DMS153 treated with DMSO at 0.1 percent for 48 hours (cell line): ENCODE measurements around the gene XRCC4.
"Not testable (repeated sequence)": the region's sequence is repeated elsewhere in the genome, so short reads cannot be mapped to it uniquely, and the experiment has no call there.

Experiments used
- DNase-seq: peaks from one replicate; lab custom pipeline; 2025; ENCODE audit not compliant: unreplicated experiment; lab: John Stamatoyannopoulos, UW

XRCC4 gene

DNA sequence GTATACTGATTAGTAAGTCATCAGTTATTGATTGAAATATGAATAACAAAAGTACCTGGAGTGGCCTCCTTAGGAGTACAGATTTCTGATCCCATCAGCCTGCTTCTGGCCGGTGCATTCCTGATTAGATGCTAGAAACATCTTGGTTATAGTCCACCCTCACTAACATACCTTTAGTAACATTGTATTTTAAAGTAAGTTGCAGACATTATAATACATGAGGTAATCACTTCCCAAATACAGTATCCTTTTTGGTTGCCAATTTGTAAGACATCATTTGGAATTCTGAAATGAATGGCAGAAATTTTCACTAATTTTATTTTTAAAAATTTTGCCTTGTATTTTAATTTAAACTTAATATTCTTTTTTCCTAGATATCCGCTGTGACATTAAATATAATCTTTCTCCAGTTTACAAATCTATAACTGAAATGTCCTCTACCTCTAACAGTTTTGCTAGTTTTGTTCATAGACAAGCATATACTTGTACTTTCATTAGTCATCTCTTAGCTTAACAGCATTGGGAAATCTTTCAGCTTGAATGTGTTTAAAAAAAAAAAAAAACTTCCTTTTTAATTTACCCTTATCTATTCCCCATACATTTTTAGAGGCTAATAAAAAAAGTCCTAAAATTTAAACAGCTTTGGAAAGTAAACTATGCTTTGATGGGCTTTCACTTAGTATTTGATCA, 178.9 kb downstream of the XRCC4 start:
- DNase-seq, result no peak

DNA sequence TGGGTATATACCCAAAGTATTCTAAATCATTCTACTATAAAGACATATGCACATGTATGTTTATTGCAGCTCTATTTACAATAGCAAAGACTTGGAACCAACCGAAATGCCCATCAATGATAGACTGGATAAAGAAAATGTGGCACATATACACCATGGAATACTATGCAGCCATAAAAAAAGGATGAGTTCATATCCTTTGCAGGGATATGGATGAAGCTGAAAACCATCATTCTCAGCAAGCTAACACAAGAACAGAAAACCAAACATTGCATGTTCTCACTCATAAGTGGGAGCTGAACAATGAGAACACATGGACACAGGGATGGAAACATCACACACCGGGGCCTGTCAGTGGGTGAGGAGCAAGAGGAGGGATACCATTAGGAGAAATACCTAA, 180.3 kb downstream of the XRCC4 start:
- not testable (repeated sequence) for DNase-seq

DNA sequence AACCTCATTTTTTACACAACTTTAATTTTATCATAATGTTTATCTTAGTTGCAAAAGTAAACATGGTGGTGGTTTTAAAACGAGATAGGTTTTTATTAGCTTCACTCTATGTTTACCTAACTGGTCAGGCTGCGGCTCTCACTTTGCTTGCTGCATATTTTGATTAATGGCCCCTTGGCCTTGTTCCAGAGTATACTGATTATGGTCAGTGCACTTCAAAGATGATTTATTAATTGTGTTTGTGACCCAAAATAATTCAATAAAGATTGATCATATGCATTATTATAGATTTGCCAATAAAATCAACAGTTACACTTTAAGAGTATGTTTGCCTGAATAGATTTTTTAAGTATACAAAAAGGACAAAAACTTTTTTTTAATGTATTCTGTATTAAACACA, 188.0 kb downstream of the XRCC4 start:
- no peak for DNase-seq

DNA sequence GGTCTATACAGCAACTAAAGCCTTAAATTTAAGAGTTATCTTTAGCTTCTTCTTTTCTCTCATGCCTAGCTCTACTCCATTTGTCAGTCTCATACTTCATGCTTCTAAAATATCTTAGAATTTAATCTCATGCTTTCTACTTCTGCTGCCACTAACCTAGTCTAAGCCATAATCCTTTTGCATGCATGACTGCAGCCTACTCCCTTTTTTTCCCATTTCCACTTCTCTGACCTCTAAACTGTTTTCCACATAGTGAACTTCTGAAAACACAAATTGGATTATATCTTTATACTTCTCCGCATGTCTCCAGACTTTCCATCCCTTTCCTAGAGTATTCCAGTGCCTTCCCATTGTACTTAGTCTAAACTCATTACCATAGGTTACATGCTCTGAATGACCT, 193.0 kb downstream of the XRCC4 start:
- no peak for DNase-seq

DNA sequence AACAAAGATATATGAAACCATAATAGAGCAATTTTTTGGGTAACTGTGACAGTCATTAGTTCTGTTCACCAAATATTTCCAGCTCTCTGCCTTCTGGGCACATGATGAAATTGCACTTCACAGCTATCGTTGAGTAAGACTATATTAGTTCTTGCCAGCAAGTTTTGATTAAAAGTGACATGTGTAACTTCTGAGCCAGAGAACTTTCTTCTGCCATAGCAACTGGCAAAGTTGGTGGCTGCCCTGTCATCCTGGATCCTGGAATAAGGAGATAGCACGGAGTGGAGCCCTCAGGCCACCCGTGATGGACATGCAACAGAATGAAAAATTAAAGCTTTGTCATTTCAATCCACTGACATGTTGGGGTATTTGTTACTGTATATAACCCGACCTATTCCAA, 199.8 kb downstream of the XRCC4 start:
- no peak for DNase-seq

DNA sequence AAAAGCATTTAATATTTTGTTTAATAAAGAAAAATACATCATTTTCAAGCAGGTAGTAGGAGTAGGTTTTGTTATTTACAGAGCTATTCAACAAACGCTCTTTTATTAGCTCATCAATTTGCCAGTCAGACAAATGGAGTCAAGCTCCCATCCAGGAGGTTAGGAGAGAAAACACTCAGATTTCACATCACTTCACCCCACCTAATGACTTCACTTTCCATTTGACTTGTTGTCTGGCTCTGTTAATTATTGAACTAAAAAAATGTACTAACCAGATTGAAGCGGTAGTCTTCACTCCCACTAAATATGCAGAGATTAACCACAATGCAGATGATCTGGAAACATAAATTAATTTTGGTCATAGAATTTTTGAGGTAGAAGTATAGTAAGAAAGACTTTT, 200.6 kb downstream of the XRCC4 start:
- no peak for DNase-seq

DNA sequence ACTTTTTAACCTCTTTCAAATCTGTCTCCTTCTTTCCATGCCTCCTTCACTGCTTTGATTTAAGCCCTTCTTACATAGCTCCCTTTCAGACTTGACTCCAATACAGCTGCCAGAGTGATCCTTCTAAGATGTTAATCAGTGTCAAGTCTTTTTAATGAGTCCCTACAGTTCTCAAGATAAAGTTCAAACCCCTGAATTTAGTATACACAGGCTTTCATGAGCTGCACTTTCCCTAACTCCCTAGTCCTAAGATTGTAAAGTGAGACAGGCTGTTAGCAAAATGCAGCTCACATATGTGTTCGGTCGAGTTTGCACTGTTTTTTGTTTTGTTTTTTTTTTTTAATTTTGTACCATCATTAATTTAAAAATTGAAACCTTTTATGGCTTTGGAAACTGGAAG, 203.8 kb downstream of the XRCC4 start:
- DNase-seq, result no peak

DNA sequence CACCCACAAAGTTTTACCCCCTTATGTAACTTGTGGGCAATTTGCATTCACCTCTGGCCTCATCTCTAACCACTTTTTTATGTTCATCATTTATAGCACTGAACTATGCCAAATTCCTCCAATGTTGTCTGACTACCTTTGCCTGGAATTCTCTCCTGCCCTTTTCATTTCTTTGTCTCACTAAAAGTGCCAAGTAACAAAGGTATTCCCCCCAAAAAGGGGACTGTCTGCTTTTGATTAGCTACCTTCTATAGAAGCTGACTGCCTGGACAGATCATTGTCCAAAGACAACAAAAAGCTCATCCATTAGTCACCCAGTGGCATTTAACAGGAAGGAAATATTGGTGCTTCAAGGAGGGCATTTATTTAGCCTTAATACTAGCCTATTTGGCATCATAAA, 204.3 kb downstream of the XRCC4 start:
- DNase-seq, result no peak

DNA sequence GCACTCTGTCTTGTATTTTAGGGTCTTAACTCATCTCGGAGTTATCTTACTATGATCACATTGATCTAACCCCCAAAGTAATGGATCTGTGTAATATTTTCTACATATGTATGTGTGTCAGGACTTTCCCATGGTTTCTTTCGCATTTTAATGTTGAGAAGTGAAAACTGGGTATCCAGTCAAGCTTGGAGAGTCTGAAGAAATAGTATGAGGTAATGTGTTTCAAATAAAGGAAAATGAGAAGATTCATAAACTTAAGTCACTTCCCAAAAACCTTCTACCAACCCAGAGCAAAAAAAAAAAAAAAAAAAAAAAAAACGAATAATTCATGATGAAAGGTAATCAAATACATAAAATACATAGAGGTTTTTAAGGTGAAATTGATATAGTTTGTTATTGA, 206.4 kb downstream of the XRCC4 start:
- DNase-seq, result no peak

DNA sequence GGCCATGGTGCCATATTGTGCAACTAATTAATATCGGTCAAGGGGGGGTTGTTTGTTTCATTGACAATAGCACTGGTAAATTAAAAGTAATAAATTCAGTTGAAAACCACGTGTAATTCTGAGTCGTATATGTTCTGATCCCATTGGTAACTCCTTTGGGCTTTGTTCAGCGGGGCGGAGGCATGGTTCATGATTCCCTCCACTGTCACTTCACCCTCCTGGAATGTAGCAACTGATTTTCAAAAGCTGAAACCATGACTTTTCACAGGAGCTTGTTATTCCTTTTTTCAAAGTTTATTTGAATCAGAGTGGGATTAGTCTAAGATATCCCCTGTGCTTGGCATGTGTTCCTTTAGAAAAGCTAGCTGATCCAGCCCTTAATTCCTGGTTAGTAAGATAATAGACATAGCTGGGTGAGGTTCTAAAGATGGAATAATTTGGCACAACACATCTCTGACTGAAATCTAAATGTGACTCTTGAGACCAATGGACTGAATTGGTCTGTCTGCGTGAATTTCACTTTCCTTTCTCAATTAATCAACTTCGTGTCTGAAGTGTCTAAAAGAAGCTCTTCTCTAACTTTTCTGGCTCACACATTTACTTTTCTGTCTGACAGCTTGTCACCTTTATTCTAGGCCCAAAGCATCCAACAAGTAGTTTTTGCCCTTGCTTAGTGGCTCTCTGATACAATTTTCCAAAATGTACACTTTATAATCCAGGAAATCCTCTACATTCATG, 208.5 kb downstream of the XRCC4 start:
- DNase-seq, result no peak

DNA sequence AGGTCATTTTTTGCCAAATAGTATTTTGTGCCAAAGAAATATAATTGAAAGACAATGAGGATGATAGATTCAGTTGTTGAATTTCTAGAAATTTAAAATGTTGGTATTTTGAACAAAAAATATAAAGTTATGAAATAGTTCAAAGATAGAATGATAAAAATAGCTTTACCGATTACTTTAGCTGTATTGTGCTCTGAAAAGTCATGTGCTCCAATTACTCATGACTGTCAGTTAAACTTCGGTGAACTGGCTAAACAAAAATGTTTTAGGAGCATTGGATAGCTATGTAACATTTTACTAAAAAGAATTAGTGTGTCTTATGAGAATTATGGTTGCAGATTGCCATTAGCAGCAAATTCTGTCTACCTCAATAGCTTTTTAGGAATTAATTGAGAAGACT, 216.9 kb downstream of the XRCC4 start:
- no peak for DNase-seq

DNA sequence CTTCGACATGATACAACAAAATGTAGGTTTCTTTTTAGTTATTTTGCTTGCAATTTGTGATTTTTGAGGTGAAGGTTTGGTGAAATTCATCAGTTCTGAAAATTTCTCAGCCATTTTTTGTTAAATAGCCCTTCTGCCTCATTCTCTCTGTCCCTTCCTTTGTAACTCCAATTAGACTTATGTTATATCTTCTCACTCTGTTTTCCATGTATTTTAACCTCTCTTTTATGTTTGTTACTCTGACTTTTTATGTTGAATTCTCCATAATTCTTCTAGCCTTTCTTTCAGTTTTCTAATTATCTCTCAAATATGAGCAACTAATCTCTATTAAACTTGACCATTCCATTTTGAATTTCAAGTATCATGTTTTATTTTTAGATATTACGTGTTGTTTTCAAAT, 222.0 kb downstream of the XRCC4 start:
- DNase-seq, result no peak

DNA sequence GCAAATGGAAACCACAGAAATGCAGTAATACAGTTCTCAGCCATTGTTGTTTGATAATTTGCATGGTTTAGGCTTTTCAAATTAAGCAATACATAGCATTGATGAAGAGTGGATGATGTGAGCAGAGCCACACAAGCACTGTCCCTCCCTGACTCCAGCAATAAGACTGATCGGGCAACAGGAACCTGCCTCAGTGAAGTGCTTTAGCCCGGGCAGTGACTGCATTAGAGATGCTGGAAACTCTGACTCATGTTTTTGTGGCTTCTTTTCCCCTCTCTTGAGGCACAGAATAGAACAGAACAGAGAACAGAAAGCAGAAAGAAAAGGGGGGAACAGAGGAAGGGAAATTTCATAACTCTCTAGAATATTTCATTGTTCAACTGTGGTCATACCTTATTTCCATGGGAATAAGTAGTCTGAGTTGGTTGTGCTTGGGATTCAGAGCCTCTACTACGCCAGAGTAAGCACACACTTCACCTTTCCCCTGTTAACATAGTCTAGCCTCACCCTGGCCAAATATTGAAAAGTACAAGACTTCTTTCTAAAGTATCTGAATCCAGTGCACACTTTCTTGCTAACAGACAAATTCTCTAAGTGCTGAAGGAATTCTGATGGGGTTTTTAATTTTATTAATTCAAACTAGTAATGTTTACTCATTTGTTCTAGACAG, 229.4 kb downstream of the XRCC4 start:
- no peak for DNase-seq

DNA sequence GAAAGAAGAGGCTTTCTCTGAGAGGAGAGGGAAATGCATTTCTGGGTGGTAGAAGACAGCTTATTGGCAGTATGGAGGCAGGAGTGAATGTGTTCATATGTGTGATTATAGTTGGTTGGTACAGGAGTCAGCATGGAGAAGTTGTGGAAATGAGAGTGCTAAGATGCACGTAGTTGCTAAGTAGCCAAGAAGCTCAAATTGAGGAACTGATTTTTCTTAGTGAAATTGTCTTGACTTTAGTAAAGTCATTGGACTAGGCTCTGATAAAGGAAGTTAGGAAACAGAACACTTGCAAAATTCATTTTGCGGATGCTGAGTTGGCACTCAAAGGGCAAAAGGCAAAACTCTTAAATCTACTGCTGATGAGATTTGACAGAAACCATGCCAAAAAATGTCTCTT, 235.3 kb downstream of the XRCC4 start:
- DNase-seq, result no peak

DNA sequence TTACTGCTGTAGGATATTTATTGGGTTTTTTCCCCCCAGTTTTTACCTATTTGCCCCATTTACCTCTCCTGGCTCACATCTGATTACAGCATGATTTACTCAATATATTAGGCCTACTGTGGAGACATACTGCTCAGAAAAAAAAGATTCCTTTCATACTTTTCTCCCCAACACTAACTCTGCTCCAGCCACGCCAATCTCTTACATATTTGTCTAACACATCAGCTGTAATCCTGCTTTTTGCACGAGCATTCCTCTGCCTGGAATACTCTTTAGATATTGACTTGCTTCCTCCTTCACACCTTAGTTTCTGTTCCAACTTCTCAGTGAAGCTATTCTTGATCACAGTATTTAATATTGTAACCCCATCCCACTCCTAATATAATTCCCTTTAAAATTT, 236.1 kb downstream of the XRCC4 start:
- DNase-seq, result no peak

DNA sequence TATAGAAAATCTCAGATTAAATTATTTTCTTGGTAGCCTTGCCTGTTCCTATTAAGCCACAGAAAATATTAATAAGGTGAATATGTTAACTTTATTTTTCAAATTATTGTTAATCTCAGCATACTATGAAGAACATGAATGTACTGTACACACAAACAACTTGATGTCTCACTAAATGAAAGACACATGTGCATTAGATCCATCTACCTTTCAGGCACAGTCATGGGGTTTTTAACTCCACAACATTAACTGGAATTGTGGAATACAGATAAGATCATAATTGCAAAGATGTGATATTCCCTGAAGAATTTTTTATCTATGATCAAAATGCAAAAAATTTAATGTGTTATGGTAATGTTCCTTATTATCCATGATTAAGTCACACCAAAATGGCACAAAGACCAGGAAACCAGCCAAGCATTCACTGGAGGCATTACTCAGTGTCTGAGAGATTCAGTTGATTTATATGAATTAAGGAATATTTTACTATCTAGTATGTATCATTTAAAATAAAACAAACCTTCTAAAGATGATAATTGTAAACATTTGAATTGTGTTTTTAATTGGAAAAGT, 244.2 kb downstream of the XRCC4 start:
- DNase-seq, result no peak

DNA sequence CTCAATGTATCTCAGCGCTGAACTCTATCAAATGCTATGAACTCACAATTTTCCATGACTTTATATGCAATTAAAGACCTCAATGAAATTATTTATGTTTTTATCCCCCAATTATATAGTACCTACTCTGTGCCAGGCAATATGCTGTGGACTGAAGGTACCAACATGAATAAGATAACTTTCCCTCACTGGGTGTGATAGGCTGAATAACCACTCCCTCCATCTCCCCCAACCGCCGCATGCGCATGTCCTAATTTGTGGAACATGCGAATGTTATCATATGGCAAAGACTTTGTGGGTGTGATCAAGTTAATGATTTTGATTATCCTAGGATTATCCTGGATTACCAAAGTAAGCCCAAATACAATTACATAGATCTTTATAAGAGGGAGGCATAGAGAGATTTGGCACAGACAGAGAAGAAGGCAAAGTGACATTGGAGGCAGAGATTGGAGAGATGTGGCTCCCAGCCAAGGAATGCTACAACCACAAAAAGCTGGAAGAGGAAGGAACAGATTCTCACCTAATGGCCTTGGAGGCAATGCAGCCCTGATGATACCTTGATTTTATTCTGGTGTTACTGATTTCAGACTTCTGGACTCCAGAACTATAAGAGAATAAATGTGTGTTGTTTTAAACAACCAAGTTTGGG, 245.1 kb downstream of the XRCC4 start:
- no peak for DNase-seq

DNA sequence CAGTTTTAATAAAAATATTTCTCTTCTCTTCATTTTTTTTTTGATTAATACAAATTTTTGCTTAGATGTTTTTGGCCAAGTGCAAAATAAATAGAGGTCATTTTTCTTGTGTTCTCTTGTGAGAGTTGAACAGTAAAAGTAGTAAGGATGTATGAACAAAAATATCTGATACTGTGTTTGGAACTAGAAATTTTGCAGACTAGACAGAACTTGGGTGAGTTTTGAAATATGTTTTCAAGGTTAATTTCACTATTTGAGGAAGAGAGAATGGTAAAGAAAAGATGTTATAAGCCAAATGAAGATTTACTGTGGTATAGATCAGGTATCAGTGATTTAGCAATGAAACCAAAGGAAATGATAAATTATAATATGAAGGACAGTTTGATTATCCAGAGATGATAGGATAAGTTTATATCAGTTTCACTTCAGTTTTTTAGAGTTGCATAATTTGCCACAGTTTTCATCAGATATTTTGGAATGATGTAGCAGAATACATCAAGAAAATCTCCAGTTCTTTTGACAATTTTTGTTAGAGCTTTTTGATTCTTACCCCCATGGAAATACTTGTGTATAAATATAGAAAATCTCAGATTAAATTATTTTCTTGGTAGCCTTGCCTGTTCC, 246.3 kb downstream of the XRCC4 start:
- no peak for DNase-seq

DNA sequence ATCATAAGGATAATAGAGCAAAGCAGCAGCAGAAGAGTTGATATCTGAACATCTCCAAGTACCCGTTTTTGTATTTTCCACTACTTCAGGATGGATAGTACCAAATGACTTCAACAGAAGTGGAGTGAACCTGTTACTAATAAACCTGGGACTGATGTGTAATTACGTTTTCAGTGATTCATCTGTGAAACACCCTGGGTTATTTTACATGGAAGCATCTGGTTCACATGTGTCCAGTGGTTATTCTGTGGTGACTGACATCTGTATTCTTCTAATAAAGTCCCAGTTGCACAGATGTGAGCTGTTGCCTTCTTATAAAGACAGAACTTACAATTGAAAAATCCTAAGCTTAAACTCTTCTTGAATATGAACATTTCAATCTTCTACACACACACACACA, 254.5 kb downstream of the XRCC4 start:
- DNase-seq, result no peak

DNA sequence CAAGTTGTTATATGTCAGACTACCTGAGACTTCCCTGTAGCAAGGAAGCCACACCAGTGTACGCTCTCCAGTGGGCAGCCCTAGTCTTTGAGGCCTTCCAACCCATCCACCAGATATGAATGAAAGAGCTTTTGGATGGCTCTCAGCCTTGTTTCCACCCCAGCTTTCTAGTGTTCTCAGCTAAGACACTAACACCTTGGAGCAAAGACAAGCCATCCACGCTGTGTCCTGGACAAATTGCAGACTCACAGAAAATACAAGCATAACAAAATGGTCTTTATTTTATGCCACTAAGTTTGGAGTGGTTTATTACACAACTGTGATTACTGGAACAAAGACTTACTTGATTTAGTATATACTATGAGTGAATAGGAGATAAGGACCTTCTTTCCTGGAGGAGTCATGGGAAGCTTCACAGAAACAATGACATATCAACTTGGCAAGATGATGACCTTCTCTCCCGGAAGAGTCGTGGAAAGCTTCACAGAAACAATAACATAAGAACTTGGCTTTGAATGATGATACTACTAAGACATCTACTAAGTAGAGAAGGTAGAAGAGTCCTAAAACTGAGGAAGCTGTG, 260.2 kb downstream of the XRCC4 start:
- DNase-seq, result no peak

DNA sequence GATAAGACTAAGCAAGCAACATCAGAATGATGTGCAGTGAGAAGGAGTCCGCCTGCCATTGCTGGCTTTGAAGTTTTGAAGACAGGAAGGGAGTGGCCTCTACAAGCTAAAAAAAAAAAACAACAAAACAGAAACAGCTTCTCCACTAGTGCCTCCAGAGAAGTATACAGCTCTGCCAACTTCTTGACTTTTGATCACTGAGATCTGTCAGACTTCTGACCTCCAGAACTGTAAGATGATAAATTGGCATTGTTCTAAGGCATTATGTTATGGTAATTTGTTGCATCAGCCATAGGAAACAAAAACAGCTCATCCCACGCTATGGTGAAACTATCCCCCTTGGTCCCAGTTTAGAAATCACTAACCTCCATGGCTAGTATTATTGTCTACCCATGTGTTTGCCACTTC, 263.2 kb downstream of the XRCC4 start:
- no peak for DNase-seq
